ENCODE measurements around the gene HS2ST1. TPM values are rescaled to one million over a fixed set of nuclear protein-coding genes. Genes with fewer than 3 reads are reported as not detected.

The HS2ST1 gene
- total and polyA plus RNA-seq, 2 donors (not counting 1 experiment from before 2014, with no cell fraction given) = 19.2 to 22.5 TPM

- no peaks in the 10 kb centered on the region for H3K27me3 ChIP-seq (ENCODE audit: control insufficient read depth, insufficient read depth, low read length)
- no peaks in the 10 kb centered on the region for H3K36me3 ChIP-seq (ENCODE audit: control insufficient read depth, insufficient read depth, low read length)
- H2AFZ ChIP-seq (ENCODE audit: low read length) = no peak overlapping the region
- no peak for DNase-seq (ENCODE audit: low read depth in 2 of 2)
- no peak overlapping the region for H3K9ac ChIP-seq (ENCODE audit: insufficient read depth, low read length)
- TF ChIP-seq EZH2 (IDR thresholded peaks at IDR 0.05; ENCODE audit: low read length, missing control alignments) = no peak
- no peak for TF ChIP-seq CTCF (conservative IDR thresholded peaks at IDR 0.05 in 1 of 2, IDR thresholded peaks at IDR 0.05 in 1 of 2; ENCODE audit: low read depth in 1 of 2, low read length in 2 of 2)
- H3K79me2 ChIP-seq (ENCODE audit: control insufficient read depth, insufficient read depth, low read length) = peaks cover 30% of the 10 kb centered on the region
- H3K4me1 ChIP-seq (ENCODE audit: control insufficient read depth, extremely low read depth, insufficient read depth, low read length) = no peaks in the 10 kb centered on the region
- H3K4me3 ChIP-seq (replicated peaks in 1 of 4; ENCODE audit: control extremely low read depth in 1 of 4, insufficient read depth in 1 of 4, low read depth in 3 of 4, low read length in 4 of 4) = no peak overlapping the region
- H3K9me3 ChIP-seq (ENCODE audit: control insufficient read depth, insufficient read depth, low read depth, low read length) = no peaks in the 10 kb centered on the region
- no peaks in the 10 kb centered on the region for H4K20me1 ChIP-seq (ENCODE audit: control insufficient read depth, extremely low read depth, insufficient read depth, low read length)
- no peak overlapping the region for H3K27ac ChIP-seq (ENCODE audit: insufficient read depth, low read length)
- H3K4me2 ChIP-seq (ENCODE audit: extremely low read depth, insufficient read depth, low read length) = no peak overlapping the region
Observed at GRCh38 chr1:86924324-86924960, 10.0 kb downstream of the HS2ST1 start.

GRCh38 chr1:86925742-86926141, 11.3 kb downstream of the HS2ST1 start:
- no peak overlapping the region for H3K27ac ChIP-seq (ENCODE audit: insufficient read depth, low read length)
- no peaks in the 10 kb centered on the region for H3K9me3 ChIP-seq (ENCODE audit: control insufficient read depth, insufficient read depth, low read depth, low read length)
- DNase-seq (ENCODE audit: low read depth in 2 of 2) = no peak
- no peak overlapping the region for H3K4me2 ChIP-seq (ENCODE audit: extremely low read depth, insufficient read depth, low read length)
- H3K4me3 ChIP-seq (replicated peaks in 1 of 4; ENCODE audit: control extremely low read depth in 1 of 4, insufficient read depth in 1 of 4, low read depth in 3 of 4, low read length in 4 of 4) = no peak overlapping the region
- H4K20me1 ChIP-seq (ENCODE audit: control insufficient read depth, extremely low read depth, insufficient read depth, low read length) = no peaks in the 10 kb centered on the region
- H3K79me2 ChIP-seq (ENCODE audit: control insufficient read depth, insufficient read depth, low read length) = peaks cover 23% of the 10 kb centered on the region
- no peaks in the 10 kb centered on the region for H3K27me3 ChIP-seq (ENCODE audit: control insufficient read depth, insufficient read depth, low read length)
- TF ChIP-seq EZH2 (IDR thresholded peaks at IDR 0.05; ENCODE audit: low read length, missing control alignments) (no peak), CTCF (conservative IDR thresholded peaks at IDR 0.05 in 1 of 2, IDR thresholded peaks at IDR 0.05 in 1 of 2; ENCODE audit: low read depth in 1 of 2, low read length in 2 of 2) (no peak)
- H3K4me1 ChIP-seq (ENCODE audit: control insufficient read depth, extremely low read depth, insufficient read depth, low read length) = no peaks in the 10 kb centered on the region
- no peaks in the 10 kb centered on the region for H3K36me3 ChIP-seq (ENCODE audit: control insufficient read depth, insufficient read depth, low read length)
- H2AFZ ChIP-seq (ENCODE audit: low read length) = no peak overlapping the region
- no peak overlapping the region for H3K9ac ChIP-seq (ENCODE audit: insufficient read depth, low read length)

DNA sequence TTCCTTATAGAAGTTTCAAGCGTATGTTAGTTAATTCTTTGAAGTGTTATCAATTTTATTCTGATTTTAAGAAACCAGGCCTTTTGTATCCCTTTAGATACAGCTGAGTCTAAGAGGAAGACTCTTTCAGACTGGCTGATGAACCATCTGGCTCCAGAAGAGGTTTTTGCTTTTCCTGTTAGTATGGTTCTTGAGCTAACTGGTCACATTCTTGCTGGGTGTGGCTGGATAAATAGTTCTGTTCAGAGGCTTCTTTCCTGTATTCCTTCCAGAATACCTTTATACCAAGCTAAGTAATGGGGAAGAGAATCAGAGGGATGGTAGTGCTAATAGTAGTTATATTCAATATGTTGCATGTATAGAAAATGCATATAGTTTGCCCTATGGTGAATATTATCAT, 12.4 kb downstream of the HS2ST1 start:
- Histone ChIP-seq H3K4me1 (ENCODE audit: control insufficient read depth, extremely low read depth, insufficient read depth, low read length) (no peaks in the 10 kb centered on the region), H3K27me3 (ENCODE audit: control insufficient read depth, insufficient read depth, low read length) (no peaks in the 10 kb centered on the region), H3K4me3 (replicated peaks in 1 of 4; ENCODE audit: control extremely low read depth in 1 of 4, insufficient read depth in 1 of 4, low read depth in 3 of 4, low read length in 4 of 4) (no peak overlapping the region), H4K20me1 (ENCODE audit: control insufficient read depth, extremely low read depth, insufficient read depth, low read length) (no peaks in the 10 kb centered on the region), H3K9me3 (ENCODE audit: control insufficient read depth, insufficient read depth, low read depth, low read length) (no peaks in the 10 kb centered on the region), H3K27ac (ENCODE audit: insufficient read depth, low read length) (no peak overlapping the region), H2AFZ (ENCODE audit: low read length) (no peak overlapping the region), H3K79me2 (ENCODE audit: control insufficient read depth, insufficient read depth, low read length) (peaks cover 14% of the 10 kb centered on the region), H3K9ac (ENCODE audit: insufficient read depth, low read length) (no peak overlapping the region), H3K36me3 (ENCODE audit: control insufficient read depth, insufficient read depth, low read length) (no peaks in the 10 kb centered on the region), H3K4me2 (ENCODE audit: extremely low read depth, insufficient read depth, low read length) (no peak overlapping the region)
- DNase-seq (ENCODE audit: low read depth in 2 of 2) = no peak
- TF ChIP-seq CTCF (conservative IDR thresholded peaks at IDR 0.05 in 1 of 2, IDR thresholded peaks at IDR 0.05 in 1 of 2; ENCODE audit: low read depth in 1 of 2, low read length in 2 of 2) (no peak), EZH2 (IDR thresholded peaks at IDR 0.05; ENCODE audit: low read length, missing control alignments) (no peak)
